Superior temporal gyrus (tissue), 1 donor: ENCODE measurements around the gene IER2.
"Not testable (repeated sequence)": the region's sequence is repeated elsewhere in the genome, so short reads cannot be mapped to it uniquely, and the experiment has no call there.

Experiments
- DNase-seq: peaks from one replicate; pipeline ENCODE4 v3.0.0-alpha.2; 2016; ENCODE audit errors: extremely low spot score

IER2 gene

DNA sequence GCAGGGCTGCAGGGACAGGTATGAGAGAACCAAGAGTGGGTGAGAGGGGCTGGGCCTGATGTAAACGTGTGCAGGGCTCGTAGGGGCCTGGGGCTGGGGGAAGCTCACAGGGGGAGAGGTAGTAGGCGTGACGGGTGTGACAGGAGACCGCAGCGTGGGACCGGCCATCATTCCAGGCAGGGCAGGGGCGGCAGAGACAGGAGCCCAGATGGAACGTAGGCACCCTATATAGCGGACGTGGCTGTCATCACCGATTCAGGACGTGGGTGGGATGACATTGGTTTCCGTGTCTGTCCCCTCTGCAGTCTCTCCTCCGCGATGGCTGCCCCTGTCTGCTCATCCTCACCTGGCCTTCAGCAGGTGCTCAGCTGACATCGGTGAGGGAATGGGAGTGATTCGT lies 48.4 kb downstream of the IER2 start:
- no peak for DNase-seq

DNA sequence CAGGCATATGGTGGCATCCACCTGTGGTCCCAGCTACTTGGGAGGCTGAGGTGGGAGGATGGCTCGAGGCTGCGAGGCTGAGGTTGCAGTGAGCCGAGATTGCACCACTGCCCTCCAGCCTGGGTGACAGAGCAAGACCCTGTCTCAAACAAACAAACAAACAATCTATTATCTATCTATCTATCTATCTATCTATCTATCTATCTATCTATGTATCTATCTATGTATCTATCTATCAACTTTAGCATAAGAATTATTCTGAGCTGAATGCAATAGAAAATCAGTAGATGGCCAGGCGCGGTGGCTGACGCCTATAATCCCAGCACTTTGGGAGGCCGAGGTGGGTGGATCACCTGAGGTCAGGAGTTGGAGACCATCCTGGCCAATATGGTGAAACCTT lies 51.9 kb downstream of the IER2 start:
- not testable (repeated sequence) for DNase-seq
